SU-DHL-6 (cell line): ENCODE results near the gene PPARD.
A peak's percentile ranks its signal among the peaks of the same experiment; 100 is the strongest.

Source experiments
- H2AFZ ChIP-seq: fragments of 200-600 bp; sonication (generic); 2 replicates; pipeline ENCODE4 v1.6.1; 2014; ENCODE audit warnings: low read depth, mild to moderate bottlenecking, moderate library complexity, mixed read lengths, antibody characterized with exemption, low read length; ENCODE audit not compliant: severe bottlenecking
- H3F3A ChIP-seq: fragments of 200-600 bp; shearing (Covaris generic); 2 replicates; pipeline ENCODE4 v1.6.0; 2016; ENCODE audit warnings: antibody characterized with exemption, mild to moderate bottlenecking; ENCODE audit not compliant: insufficient read depth
- H3K27ac ChIP-seq: fragments of 200-600 bp; sonication (generic); 2 replicates; pipeline ENCODE4 v1.5.1; 2016; ENCODE audit warnings: low read depth, mild to moderate bottlenecking, low read length, moderate library complexity, mixed read lengths
- H3K27me3 ChIP-seq: fragments of 200-600 bp; sonication (generic), shearing (Covaris generic); 2 replicates; pipeline ENCODE4 v1.6.0; 2014; ENCODE audit warnings: mild to moderate bottlenecking, low read length
- H3K36me3 ChIP-seq: fragments of 200-600 bp; sonication (generic); 2 replicates; pipeline ENCODE4 v1.6.1; 2014; ENCODE audit warnings: mild to moderate bottlenecking, low read length, mixed read lengths
- H3K4me2 ChIP-seq: fragments of 300-600, 200-600 bp; shearing (Covaris generic), sonication (generic); 2 replicates; pipeline ENCODE4 v1.6.0; 2014; ENCODE audit warnings: low read length, low read depth, mild to moderate bottlenecking; ENCODE audit not compliant: poor library complexity, severe bottlenecking
- H3K4me3 ChIP-seq: fragments of 200-600 bp; sonication (generic); 2 replicates; pipeline ENCODE4 v1.5.1; 2014; ENCODE audit warnings: antibody characterized with exemption, low read length, mild to moderate bottlenecking, mixed read lengths; ENCODE audit not compliant: insufficient read depth, poor library complexity, severe bottlenecking
- H3K79me2 ChIP-seq: fragments of 200-600 bp; sonication (generic); 2 replicates; pipeline ENCODE4 v1.6.1; 2014; ENCODE audit warnings: mild to moderate bottlenecking, low read length, moderate library complexity; ENCODE audit not compliant: insufficient read depth
- H3K9ac ChIP-seq: fragments of 200-600 bp; sonication (generic); 2 replicates; pipeline ENCODE4 v1.7.0; 2014; ENCODE audit warnings: mild to moderate bottlenecking, low read length
- H3K9me2 ChIP-seq: fragments of 200-600 bp; sonication (generic); replicated peaks from 2 replicates; pipeline ENCODE4 v1.6.1; 2014; ENCODE audit warnings: low read length; ENCODE audit not compliant: insufficient read depth
- H3K9me3 ChIP-seq: fragments of 200-600 bp; sonication (generic); 2 replicates; pipeline ENCODE4 v1.6.1; 2014; ENCODE audit warnings: low read length, mixed read lengths; ENCODE audit not compliant: insufficient read depth
- H4K20me1 ChIP-seq: fragments of 200-600 bp; sonication (generic); 2 replicates; pipeline ENCODE4 v1.6.1; 2014; ENCODE audit warnings: low read depth, mild to moderate bottlenecking, antibody characterized with exemption, low read length, moderate library complexity, mixed read lengths
- EZH2phosphoT487 ChIP-seq: fragments of 200-600 bp; sonication (generic), shearing (Covaris generic); conservative IDR thresholded peaks from 2 replicates; pipeline ENCODE4 v1.6.1; 2018; ENCODE audit warnings: mild to moderate bottlenecking, antibody characterized with exemption, low read length, moderate library complexity, mixed read lengths
- TF ChIP-seq, protein P1 (sequence below): fragments of 200-600 bp; sonication (generic); IDR thresholded peaks from one replicate; pipeline ENCODE4 v1.5.1; 2017; ENCODE audit warnings: antibody characterized with exemption, mild to moderate bottlenecking, low read length, moderate library complexity; ENCODE audit not compliant: insufficient read depth, poor library complexity, severe bottlenecking

PPARD gene

DNA sequence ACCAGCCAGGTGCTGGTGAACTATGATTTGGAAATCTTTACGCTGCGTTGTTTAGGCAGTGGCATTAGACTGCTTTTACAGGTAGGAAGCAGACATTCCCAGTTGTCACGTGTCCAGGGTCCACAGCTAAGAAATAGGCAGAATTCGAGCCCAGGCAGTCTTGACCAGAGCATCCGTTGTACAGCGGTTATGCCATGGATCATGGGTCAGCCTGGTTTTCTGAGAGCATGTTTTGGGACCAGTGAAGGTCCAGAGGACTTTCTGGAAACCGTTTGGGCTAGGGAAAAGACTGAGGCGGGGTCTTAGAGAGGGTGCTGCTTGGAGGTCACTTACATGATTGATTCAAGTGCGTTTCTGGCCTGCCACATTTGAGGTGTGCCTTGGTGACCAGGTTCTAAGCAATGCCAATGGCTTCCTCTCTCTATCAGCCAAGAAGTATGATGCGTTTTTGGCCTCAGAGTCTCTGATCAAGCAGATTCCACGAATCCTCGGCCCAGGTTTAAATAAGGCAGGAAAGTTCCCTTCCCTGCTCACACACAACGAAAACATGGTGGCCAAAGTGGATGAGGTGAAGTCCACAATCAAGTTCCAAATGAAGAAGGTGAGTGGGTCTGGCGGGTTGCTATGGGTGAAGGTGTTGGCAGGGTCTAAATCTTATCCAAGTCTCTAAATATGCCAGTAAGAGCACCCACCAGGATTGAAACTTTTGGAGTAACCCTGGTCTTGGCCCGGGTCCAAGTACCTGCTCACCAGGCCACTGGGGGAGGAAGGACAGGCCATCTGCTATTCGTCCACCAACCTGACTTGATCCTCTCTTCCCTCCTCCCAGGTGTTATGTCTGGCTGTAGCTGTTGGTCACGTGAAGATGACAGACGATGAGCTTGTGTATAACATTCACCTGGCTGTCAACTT, 127.6 kb downstream of the PPARD start:
- Histone ChIP-seq H3K9me3 (no peaks in the 10 kb centered on the region), H3K4me2 (peak overlapping the region; percentile 71), H3K9me2 (no peaks in the 10 kb centered on the region), H3K27me3 (no peaks in the 10 kb centered on the region), H3K27ac (peak overlapping the region; percentile 85), H3K4me3 (peak overlapping the region; percentile 93), H3F3A (peaks cover 67% of the 10 kb centered on the region), H3K36me3 (peaks cover 40% of the 10 kb centered on the region), H2AFZ (no peak overlapping the region), H3K9ac (peak overlapping the region; percentile 95), H4K20me1 (peaks cover 28% of the 10 kb centered on the region), H3K79me2 (peaks cover 31% of the 10 kb centered on the region)
- TF ChIP-seq, protein P1, sequence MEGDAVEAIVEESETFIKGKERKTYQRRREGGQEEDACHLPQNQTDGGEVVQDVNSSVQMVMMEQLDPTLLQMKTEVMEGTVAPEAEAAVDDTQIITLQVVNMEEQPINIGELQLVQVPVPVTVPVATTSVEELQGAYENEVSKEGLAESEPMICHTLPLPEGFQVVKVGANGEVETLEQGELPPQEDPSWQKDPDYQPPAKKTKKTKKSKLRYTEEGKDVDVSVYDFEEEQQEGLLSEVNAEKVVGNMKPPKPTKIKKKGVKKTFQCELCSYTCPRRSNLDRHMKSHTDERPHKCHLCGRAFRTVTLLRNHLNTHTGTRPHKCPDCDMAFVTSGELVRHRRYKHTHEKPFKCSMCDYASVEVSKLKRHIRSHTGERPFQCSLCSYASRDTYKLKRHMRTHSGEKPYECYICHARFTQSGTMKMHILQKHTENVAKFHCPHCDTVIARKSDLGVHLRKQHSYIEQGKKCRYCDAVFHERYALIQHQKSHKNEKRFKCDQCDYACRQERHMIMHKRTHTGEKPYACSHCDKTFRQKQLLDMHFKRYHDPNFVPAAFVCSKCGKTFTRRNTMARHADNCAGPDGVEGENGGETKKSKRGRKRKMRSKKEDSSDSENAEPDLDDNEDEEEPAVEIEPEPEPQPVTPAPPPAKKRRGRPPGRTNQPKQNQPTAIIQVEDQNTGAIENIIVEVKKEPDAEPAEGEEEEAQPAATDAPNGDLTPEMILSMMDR = no peak
- TF ChIP-seq EZH2phosphoT487 = no peak

DNA sequence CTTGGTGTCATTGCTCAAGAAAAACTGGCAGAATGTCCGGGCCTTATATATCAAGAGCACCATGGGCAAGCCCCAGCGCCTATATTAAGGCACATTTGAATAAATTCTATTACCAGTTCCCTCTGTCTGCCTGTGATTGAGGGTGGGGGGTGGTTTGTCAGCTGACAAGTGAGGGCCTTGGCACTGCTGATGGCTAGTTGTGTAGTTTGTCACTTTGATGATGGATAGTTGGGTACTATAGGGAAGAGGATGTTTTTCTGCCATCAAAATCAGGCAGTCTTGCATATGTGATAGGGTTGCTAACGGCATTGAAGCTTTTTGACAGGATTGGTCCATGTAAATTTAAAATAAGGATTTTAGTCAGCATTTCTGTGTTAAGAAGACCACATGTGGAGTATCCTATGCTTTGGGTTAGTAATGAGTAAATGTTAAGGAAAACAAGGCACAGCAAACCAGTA, 128.3 kb downstream of the PPARD start:
- H4K20me1 ChIP-seq = peaks cover 28% of the 10 kb centered on the region
- TF ChIP-seq, protein P1 = no peak
- no peak for TF ChIP-seq EZH2phosphoT487
- H3K4me3 ChIP-seq = peak overlapping the region; percentile 24
- H3F3A ChIP-seq = peaks cover 68% of the 10 kb centered on the region
- peak overlapping the region; percentile 85 for H3K27ac ChIP-seq
- peaks cover 40% of the 10 kb centered on the region for H3K36me3 ChIP-seq
- H3K27me3 ChIP-seq = no peaks in the 10 kb centered on the region
- H3K9ac ChIP-seq = peak overlapping the region; percentile 7
- peaks cover 31% of the 10 kb centered on the region for H3K79me2 ChIP-seq
- H3K9me3 ChIP-seq = no peaks in the 10 kb centered on the region
- peak overlapping the region; percentile 71 for H3K4me2 ChIP-seq
- H3K9me2 ChIP-seq = no peaks in the 10 kb centered on the region
- no peak overlapping the region for H2AFZ ChIP-seq

DNA sequence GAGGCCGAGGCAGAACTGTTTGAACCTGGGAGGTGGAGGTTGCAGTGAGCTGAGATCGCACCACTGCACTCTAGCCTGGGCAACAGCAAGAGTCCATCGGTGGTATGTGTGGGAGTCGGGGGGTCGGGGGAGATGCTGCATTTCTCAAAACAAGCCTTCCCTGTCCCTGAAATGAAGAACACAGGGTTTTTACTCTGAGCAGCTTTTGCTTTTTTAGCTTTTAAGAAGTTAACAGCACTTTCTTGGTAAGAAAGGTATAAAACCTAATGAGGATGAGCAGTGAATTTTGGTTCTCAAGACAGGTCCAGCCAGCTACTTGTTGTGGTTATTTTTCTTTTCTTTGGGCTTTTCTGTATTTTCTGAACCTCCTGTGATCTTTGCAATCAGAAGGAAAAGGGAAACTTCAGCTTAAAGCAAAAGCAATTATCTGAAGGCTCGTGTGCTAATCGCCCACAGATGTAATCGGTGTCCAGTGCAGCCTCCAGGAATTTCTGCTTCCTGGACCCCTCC, 129.5 kb downstream of the PPARD start:
- Histone ChIP-seq H3F3A (peaks cover 78% of the 10 kb centered on the region), H3K79me2 (peaks cover 31% of the 10 kb centered on the region), H3K27me3 (no peaks in the 10 kb centered on the region), H3K9me3 (no peaks in the 10 kb centered on the region), H2AFZ (no peak overlapping the region), H3K36me3 (peaks cover 40% of the 10 kb centered on the region), H3K4me2 (peak overlapping the region; percentile 71), H3K9me2 (no peaks in the 10 kb centered on the region), H3K27ac (peak overlapping the region; percentile 85), H3K4me3 (no peak overlapping the region), H3K9ac (peak overlapping the region; percentile 7; the same call in 1 of the 2 replicates), H4K20me1 (peaks cover 28% of the 10 kb centered on the region)
- TF ChIP-seq EZH2phosphoT487 = no peak
- TF ChIP-seq, protein P1 = no peak
